Lower leg skin (tissue), 4 donors: Measurements from ENCODE around the gene CEP76. TPM values are rescaled to one million over a fixed set of nuclear protein-coding genes. Genes with fewer than 3 reads are reported as not detected.

Source experiments
- DNase-seq, 2 donors: peaks; one replicate each; pipeline ENCODE4 v3.0.0-alpha.2; 2019; ENCODE audit warnings: low spot score in 2 of 2
- H3K4me3 ChIP-seq: fragments of 200-600 bp; sonication (generic); 2 replicates; pipeline ENCODE4 v1.5.1; 2017; ENCODE audit warnings: mild to moderate bottlenecking, low read depth; ENCODE audit not compliant: poor library complexity, severe bottlenecking
- CTCF ChIP-seq, 3 donors: fragments of 450-650 bp; IDR thresholded peaks; one replicate each; pipeline ENCODE4 v1.5.1; 2016; ENCODE audit warnings: antibody characterized with exemption in 3 of 3, mild to moderate bottlenecking in 3 of 3, moderate library complexity in 2 of 3
- POLR2A ChIP-seq, 2 donors: fragments of 450-650 bp; IDR thresholded peaks; one replicate each; pipeline ENCODE4 v1.6.1; 2016 to 2017; ENCODE audit warnings: antibody characterized with exemption in 2 of 2, mild to moderate bottlenecking in 1 of 2, moderate library complexity in 1 of 2
- WGBS, 2 donors: methylation state at CpG; one replicate each; pipeline ENCODE4 v1.1.5; 2018; 5-methylcytosine and 5-hydroxymethylcytosine counted together
- intact Hi-C: fragments of 100-400 bp; cut with DNase I; formaldehyde crosslinking; loops from one replicate; pipeline ENCODE4 v1.15.0; 2023; ENCODE audit warnings: low total_unique reads
- total RNA-seq, 4 donors: library from RNA; depleted of rRNA; stranded (reverse); fragments of >200 nt; gene quantifications; one replicate each; pipeline ENCODE4 v1.1.0, GENCODE V29; 2016

Gene CEP76
- total RNA-seq, 4 donors from 2014 or later = 16.1 to 18.9 (median 18.0) TPM

DNA sequence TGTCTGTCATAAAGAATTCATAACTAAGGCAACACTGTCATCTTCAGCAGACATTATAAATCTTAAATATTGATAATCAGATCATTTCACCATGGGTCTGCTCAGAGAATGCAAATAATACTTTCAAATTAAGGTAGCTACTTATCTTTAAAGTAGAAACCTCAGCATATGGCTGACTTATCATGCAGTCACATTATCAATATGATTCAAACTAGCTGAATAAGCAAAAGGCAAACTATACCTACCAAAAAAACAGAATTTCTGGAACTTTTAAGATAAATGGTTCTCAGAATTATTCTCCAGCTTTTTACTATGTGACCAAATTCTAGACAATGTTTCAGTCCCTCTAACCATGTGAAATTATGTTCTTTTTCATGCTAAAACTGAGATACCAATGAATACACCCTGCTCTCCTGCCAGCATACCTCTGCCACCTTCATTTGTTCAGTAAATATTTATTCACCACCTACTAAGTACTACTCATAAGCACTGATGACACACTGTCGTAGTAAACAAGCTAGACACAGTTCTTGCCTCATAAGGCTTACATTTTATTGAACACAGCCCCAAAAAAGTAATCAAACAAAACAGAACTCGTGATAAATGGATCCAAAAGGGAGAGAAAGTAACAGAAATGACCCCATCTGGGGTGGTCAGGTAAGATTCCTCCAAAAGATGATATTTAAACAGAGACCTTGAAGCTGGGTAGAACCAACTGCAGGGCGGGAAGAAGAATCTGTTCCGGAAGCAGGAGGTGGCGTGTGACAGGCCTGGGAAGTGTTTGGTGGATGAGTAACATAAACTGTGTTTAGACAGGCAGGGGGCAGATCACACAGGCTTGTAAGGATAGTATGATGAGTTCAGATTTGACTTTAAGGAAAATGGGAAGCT is 62.3 kb downstream of the CEP76 start:
- TF ChIP-seq POLR2A (IDR thresholded peaks at IDR 0.05) (no peak), CTCF (IDR thresholded peaks at IDR 0.05) (no peak)
- H3K4me3 ChIP-seq = no peak overlapping the region
- DNase-seq = no peak
- 50 to 80% methylated on average over 5 of the region's 5 CpGs for WGBS, 2 donors
- intact Hi-C loops = no loop called here

DNA sequence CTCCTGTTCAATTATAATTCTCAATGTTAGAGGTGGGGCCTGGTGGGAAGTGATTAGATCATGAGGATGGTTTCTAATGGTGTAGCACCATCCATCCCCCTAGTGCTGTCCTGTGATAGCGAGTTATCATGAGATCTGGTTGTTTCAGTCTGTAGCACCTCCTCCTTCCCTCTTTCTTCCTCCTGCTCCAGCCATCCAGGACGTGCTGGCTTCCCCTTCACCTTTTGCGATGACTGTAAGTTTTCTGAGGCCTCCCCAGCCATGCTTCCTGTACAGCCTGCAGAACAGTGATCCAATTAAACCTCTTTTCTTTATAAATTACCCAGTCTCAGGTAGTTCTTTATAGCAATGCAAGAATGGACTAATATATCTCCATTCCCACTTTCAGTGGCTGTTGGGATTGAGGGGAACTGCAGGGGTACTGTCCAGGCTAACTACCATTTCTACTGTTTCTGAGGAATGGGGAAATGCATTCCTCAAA is 63.8 kb downstream of the CEP76 start:
- TF ChIP-seq POLR2A (IDR thresholded peaks at IDR 0.05) (no peak), CTCF (IDR thresholded peaks at IDR 0.05) (no peak)
- intact Hi-C loops = no loop called here
- 64 to 79% methylated on average over 3 of the region's 3 CpGs for WGBS, 2 donors
- no peak for DNase-seq
- H3K4me3 ChIP-seq = no peak overlapping the region

- intact Hi-C loops = no loop called here
- WGBS, 2 donors = 86 to 92% methylated on average over 4 of the region's 4 CpGs
- H3K4me3 ChIP-seq = no peak overlapping the region
- no peak for DNase-seq
- no peak for TF ChIP-seq POLR2A (IDR thresholded peaks at IDR 0.05)
- no peak for TF ChIP-seq CTCF (IDR thresholded peaks at IDR 0.05)
Measured at GRCh38 chr18:12637901-12638643, 64.5 kb downstream of the CEP76 start.

DNA sequence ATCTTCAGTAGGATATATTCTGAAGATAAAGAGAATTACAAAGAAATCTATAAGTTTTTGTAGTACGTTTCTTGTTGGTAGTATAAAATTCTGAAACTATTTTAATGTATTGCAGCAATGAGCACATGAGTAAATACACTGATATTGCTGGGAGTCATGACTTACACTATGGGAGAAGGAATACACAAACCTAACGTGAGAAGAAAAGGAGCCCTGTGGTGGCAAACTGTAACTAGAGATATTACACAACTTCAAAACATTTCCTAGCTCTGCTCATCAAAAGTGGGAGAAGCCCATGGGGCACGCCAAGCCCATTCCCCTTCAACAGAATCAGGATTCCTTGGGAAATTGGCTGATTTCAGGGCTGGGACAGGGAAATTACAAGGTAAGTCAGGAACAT is 65.1 kb downstream of the CEP76 start:
- no peak for DNase-seq
- intact Hi-C loops = no loop called here
- 89 to 93% methylated on average over 3 of the region's 3 CpGs for WGBS, 2 donors
- no peak overlapping the region for H3K4me3 ChIP-seq
- no peak for TF ChIP-seq POLR2A (IDR thresholded peaks at IDR 0.05)
- no peak for TF ChIP-seq CTCF (IDR thresholded peaks at IDR 0.05)

- intact Hi-C loops = loop anchor here (5.0 kb wide), 1 partner anchor 625 kb away; no protein-coding TSS in a partner anchor
- no peak for DNase-seq
- H3K4me3 ChIP-seq = no peak overlapping the region
- no peak for TF ChIP-seq POLR2A (IDR thresholded peaks at IDR 0.05)
- TF ChIP-seq CTCF (IDR thresholded peaks at IDR 0.05) = no peak
- WGBS, 2 donors = 71 to 78% methylated on average over 6 of the region's 6 CpGs
Measured at GRCh38 chr18:12631831-12632477, 70.6 kb downstream of the CEP76 start.
